Peyer's patch (tissue), 4 donors: ENCODE data around the gene HAPSTR1. TPM values are rescaled to one million over a fixed set of nuclear protein-coding genes. Genes with fewer than 3 reads are reported as not detected.
A peak's percentile ranks its signal among the peaks of the same experiment; 100 is the strongest.
"Not testable (repeated sequence)": the region's sequence is repeated elsewhere in the genome, so short reads cannot be mapped to it uniquely, and the experiment has no call there.

Source experiments
- DNase-seq, 3 donors: peaks; one replicate each; pipeline ENCODE4 v3.0.0-alpha.2; 2017 to 2019
- H3K27ac ChIP-seq, 4 donors: fragments of 200-600 bp; sonication (generic); one replicate each; pipeline ENCODE4 v1.5.1; 2016 to 2019
- H3K27me3 ChIP-seq, 2 donors: fragments of 200-600 bp; sonication (generic); one replicate each; pipeline ENCODE4 v1.5.1; 2019
- H3K36me3 ChIP-seq, 3 donors: fragments of 200-600 bp; sonication (generic); one replicate each; pipeline ENCODE4 v1.5.1; 2016 to 2019
- H3K4me1 ChIP-seq, 4 donors: fragments of 200-600 bp; sonication (generic); one replicate each; pipeline ENCODE4 v1.5.1; 2016 to 2019
- H3K4me3 ChIP-seq, 4 donors: fragments of 200-600 bp; sonication (generic); 1 replicate in 3 of 4; 2 replicates in 1 of 4; pipeline ENCODE4 v1.5.1; 2016 to 2019; ENCODE audit warnings: mild to moderate bottlenecking in 1 of 4
- H3K9me3 ChIP-seq, 4 donors: fragments of 200-600 bp; sonication (generic); one replicate each; pipeline ENCODE4 v1.5.1; 2016 to 2019; ENCODE audit warnings: mild to moderate bottlenecking in 1 of 4
- POLR2A ChIP-seq, 2 donors: fragments of 450-650 bp; IDR thresholded peaks; one replicate each; pipeline ENCODE4 v1.5.1; 2017; ENCODE audit warnings: antibody characterized with exemption in 2 of 2, mild to moderate bottlenecking in 2 of 2, moderate library complexity in 2 of 2
- total RNA-seq, 4 donors: library from RNA; depleted of rRNA; stranded (reverse); fragments of >200 nt; gene quantifications; one replicate each; pipeline ENCODE4 v1.1.0, GENCODE V29; 2016
- TF ChIP-seq, protein P1 (sequence below), 6 experiments: fragments of 450-650 bp in 4 of 6; fragments of 200-600 bp in 2 of 6; sonication (generic) in 1 of 6; IDR thresholded peaks; one replicate each; pipeline ENCODE4 v1.5.1; 2017 to 2019; ENCODE audit warnings: antibody characterized with exemption in 6 of 6, mild to moderate bottlenecking in 3 of 6, moderate library complexity in 1 of 6

Gene HAPSTR1
- total RNA-seq, 4 donors from 2014 or later, result 38.0 to 56.2 (median 53.5) TPM

DNA sequence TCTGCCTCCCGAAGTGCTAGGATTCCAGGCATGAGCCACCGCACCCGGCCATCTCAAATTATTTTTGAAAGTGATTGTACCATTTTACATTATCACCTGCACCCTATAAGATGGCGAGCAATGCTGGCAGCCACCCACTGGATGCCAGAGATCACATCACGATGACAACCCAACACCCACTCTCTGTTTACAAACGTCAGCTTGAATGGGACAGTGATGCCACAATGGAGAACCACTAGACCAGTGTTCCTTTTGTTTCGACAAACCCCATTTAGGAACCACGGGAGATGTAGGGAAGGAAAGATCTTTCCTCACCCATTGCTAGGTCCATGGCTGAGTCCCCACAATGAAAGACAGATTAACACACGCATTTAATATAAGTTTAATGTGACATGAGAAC, 20.1 kb upstream of the HAPSTR1 start:
- H3K27ac ChIP-seq, result no peak overlapping the region
- TF ChIP-seq POLR2A (IDR thresholded peaks at IDR 0.05), result no peak
- TF ChIP-seq, protein P1, sequence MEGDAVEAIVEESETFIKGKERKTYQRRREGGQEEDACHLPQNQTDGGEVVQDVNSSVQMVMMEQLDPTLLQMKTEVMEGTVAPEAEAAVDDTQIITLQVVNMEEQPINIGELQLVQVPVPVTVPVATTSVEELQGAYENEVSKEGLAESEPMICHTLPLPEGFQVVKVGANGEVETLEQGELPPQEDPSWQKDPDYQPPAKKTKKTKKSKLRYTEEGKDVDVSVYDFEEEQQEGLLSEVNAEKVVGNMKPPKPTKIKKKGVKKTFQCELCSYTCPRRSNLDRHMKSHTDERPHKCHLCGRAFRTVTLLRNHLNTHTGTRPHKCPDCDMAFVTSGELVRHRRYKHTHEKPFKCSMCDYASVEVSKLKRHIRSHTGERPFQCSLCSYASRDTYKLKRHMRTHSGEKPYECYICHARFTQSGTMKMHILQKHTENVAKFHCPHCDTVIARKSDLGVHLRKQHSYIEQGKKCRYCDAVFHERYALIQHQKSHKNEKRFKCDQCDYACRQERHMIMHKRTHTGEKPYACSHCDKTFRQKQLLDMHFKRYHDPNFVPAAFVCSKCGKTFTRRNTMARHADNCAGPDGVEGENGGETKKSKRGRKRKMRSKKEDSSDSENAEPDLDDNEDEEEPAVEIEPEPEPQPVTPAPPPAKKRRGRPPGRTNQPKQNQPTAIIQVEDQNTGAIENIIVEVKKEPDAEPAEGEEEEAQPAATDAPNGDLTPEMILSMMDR (IDR thresholded peaks at IDR 0.05), result no peak

DNA sequence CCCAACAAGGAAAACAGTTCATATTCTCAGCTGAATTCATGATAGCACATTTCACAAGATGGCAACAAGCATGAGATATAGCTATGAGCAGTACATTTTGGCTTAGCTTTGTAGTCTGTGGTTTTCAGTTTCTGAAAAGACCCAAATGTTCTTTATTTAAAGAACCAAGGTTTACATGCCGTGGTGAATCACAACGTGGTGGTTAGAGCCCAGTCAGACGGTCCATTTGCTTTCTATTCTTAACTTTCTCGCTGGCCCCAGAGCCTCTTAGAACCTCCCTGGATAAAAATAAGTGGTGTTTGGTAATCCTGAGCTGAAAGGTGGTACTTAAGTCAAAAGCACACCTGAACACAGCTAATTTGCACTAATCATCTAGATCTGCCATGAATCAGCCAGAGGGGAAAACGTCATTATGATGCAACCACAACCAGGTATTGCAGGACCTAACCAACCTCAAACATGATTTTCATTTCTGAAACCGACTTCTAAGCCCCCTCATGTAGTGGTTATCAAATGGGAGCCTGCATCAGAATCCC, 18.6 kb upstream of the HAPSTR1 start:
- Histone ChIP-seq H3K4me1 (no peaks in the 10 kb centered on the region), H3K36me3 (no peaks in the 10 kb centered on the region), H3K9me3 (no peaks in the 10 kb centered on the region), H3K4me3 (no peak overlapping the region), H3K27me3 (no peaks in the 10 kb centered on the region), H3K27ac (no peak overlapping the region)
- no peak for DNase-seq
- TF ChIP-seq, protein P1 (IDR thresholded peaks at IDR 0.05), result no peak
- no peak for TF ChIP-seq POLR2A (IDR thresholded peaks at IDR 0.05)

More for the DNA sequence above, 20.1 kb upstream of the HAPSTR1 start:
- no peaks in the 10 kb centered on the region for H3K4me1 ChIP-seq
- no peak overlapping the region for H3K4me3 ChIP-seq
- no peaks in the 10 kb centered on the region for H3K27me3 ChIP-seq
- no peaks in the 10 kb centered on the region for H3K9me3 ChIP-seq
- no peaks in the 10 kb centered on the region for H3K36me3 ChIP-seq
- DNase-seq, result no peak

DNA sequence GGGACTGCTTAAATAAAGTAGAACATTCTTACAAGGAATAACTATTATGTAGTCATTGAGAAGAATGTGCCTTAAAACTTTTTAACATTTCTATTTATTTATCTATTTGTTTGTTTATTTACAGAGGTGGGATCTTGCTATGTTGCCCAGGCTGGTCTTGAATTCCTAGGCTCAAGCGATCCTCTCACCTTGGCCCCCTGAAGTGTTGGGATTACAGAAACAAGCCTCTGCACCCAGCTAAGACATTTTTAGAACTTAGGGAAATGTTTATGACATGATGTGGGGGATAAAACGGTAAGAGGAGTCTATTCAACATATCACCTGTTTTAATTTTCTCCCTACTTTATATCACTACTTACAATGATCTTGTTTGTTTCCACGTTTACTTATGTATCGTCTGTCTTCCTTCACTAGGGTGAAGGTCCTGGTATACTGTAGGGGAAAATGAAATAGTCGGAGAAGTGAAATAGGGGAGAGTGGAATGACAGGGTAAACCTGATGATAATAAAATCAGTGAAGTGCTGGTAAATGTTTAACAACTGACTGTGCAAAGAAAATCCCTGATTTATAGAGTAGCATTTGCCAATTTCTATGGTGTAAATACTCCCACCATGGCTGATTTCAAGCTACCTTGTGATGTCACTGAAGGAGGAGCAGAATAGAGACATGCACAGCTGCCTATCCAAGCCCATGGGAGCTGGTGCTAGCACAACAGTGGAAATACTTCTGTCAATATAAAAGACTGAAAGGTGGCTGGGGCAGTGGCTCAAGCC, 16.0 kb upstream of the HAPSTR1 start:
- Histone ChIP-seq H3K36me3 (no peaks in the 10 kb centered on the region), H3K27me3 (no peaks in the 10 kb centered on the region), H3K4me1 (no peaks in the 10 kb centered on the region), H3K4me3 (no peak overlapping the region), H3K9me3 (no peaks in the 10 kb centered on the region), H3K27ac (no peak overlapping the region)
- DNase-seq, result no peak
- TF ChIP-seq, protein P1 (IDR thresholded peaks at IDR 0.05), result no peak
- no peak for TF ChIP-seq POLR2A (IDR thresholded peaks at IDR 0.05)

DNA sequence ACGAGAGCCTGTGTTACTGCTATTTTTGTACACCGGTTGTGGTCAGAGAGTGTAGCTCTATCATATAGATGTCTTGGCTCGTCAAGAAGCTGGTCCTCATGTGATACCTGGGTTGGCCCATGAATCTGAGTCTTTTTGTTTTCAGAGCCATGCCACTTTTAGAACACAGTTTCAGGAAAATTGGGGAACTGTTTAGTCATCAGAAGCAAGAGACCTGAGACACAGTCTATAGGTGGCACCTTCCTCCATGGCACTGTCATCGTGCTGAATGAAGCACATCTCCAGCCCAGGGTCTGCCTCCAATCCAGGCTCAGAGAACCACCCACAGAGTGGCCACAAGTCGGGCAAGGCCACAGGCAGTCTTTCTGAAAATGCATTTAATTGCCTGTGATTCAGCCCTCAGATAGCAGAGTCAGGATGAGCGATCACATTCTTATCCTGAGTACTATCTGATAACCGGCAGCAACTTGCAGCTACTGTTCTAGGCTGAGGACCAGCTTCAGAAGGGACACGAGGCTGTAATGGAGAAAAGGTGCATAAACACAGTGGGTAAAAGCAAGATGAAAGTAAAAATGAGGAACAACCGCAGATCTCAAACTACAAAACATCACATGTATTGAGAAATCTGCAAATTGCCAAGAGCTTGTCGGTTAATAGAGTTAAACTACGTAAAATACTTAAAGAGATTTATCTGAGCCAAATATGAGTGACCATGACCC, 14.2 kb upstream of the HAPSTR1 start:
- DNase-seq, result no peak
- H3K27ac ChIP-seq, result peak overlapping the region in 1 of 4 donors; percentile 13
- H3K9me3 ChIP-seq, result no peaks in the 10 kb centered on the region
- no peaks in the 10 kb centered on the region for H3K4me1 ChIP-seq
- no peaks in the 10 kb centered on the region for H3K27me3 ChIP-seq
- no peak for TF ChIP-seq POLR2A (IDR thresholded peaks at IDR 0.05)
- TF ChIP-seq, protein P1 (IDR thresholded peaks at IDR 0.05), result no peak
- no peak overlapping the region for H3K4me3 ChIP-seq
- H3K36me3 ChIP-seq, result no peaks in the 10 kb centered on the region

DNA sequence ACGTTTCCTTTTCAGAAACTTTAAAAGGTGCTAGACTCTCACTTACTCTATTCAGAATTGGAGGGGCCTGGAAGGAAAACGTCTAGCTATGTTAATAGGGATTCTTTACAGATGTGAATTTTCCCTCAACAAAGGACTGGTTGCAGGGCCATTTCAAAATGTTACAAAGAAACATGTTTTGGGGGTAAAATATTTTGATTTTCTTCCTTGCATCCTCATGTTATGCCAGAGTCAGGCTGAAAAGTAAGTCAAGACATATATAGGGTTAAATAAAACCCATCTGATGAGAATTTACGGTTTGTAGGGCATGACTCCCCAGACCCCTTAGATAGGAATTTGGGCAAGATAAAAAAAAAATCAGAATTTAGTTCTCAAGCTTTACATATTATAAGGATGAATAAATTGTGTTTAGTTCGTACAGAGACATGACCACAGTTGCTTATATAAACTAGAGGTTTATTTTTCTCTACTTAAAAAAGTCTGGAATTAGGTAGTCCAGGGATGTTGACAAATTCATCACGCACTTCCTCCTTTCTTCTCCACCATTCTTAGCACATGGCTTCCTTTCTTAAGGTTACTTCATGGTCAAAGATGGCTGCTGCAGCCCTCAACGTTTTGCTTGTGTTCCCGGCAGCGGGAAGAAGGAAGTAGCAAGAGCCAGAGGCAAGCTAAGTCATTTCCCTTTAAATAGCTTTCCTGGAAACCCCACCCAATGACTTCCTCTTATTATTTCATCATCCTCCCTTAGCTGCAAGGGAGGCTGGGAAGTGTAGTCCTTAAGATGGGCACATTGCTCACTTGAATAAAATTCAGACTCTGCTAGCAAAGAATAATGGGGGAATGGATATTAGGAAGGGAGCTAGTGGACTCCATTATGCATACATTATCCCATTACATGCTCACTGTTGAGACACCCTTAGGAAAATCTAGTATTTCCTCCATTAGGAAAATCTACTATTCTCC, 12.7 kb upstream of the HAPSTR1 start:
- H3K4me3 ChIP-seq, H3K36me3 ChIP-seq, H3K9me3 ChIP-seq, H3K4me1 ChIP-seq, H3K27me3 ChIP-seq: not testable (repeated sequence)
- peak overlapping the region in 3 of 4 donors; percentile 5 to 25 (median 20) for H3K27ac ChIP-seq
- peak in 1 of 3 donors; percentile 60 for DNase-seq
